Vagina (tissue), 2 donors: ENCODE results near the gene TRAF3IP1.
"Not testable (repeated sequence)": the region's sequence is repeated elsewhere in the genome, so short reads cannot be mapped to it uniquely, and the experiment has no call there.

Source experiments
- CTCF ChIP-seq, 3 experiments: fragments of 450-650 bp in 2 of 3; fragments of 200-600 bp in 1 of 3; sonication (generic) in 1 of 3; IDR thresholded peaks; one replicate each; pipeline ENCODE4 v1.5.1; 2017 to 2019; ENCODE audit warnings: antibody characterized with exemption in 3 of 3, mild to moderate bottlenecking in 2 of 3, moderate library complexity in 2 of 3
- POLR2A ChIP-seq, 2 donors: fragments of 450-650 bp; IDR thresholded peaks; one replicate each; pipeline ENCODE4 v1.6.1; 2017; ENCODE audit warnings: antibody characterized with exemption in 2 of 2, mild to moderate bottlenecking in 2 of 2, moderate library complexity in 2 of 2
- POLR2AphosphoS5 ChIP-seq, 2 donors: sonication (generic); formaldehyde crosslinking; IDR thresholded peaks; one replicate each; pipeline ENCODE4 v1.9.0; 2017; ENCODE audit warnings: antibody characterized with exemption in 2 of 2, mild to moderate bottlenecking in 2 of 2, low read depth in 1 of 2; ENCODE audit not compliant: insufficient read depth in 1 of 2

GRCh38 chr2:238372277-238372676, 52.0 kb downstream of the TRAF3IP1 start:
- TF ChIP-seq CTCF (IDR thresholded peaks at IDR 0.05); POLR2A (IDR thresholded peaks at IDR 0.05); POLR2AphosphoS5 (IDR thresholded peaks at IDR 0.05; ENCODE audit: insufficient read depth in 1 of 2, low read depth in 1 of 2): not testable (repeated sequence)
